Measurements from ENCODE around the gene RUNDC1. TPM values are rescaled to one million over a fixed set of nuclear protein-coding genes. Genes with fewer than 3 reads are reported as not detected.

Gene RUNDC1
- total and polyA plus RNA-seq, 2 of the 8 experiments (the other 6 are each of a cell fraction or from before 2014, with no cell fraction given) = 7.9 to 11.9 TPM

- Histone ChIP-seq H3K4me2 (ENCODE audit: insufficient read depth in 1 of 2, low read depth in 2 of 2, low read length in 2 of 2) (no peak overlapping the region), H3K18ac (ENCODE audit: extremely low read depth, low read length) (no peak overlapping the region), H2BK20ac (ENCODE audit: low read length) (no peak overlapping the region), H2BK15ac (ENCODE audit: low read length) (peak overlapping the region; percentile 78), H4K5ac (ENCODE audit: insufficient read length, low read depth, low read length) (no peak overlapping the region), H4K20me1 (replicated peaks in 1 of 2; ENCODE audit: control insufficient read depth in 1 of 2, insufficient read depth in 2 of 2, low read length in 2 of 2) (peaks cover 8% of the 10 kb centered on the region in 2 experiments), H4K8ac (ENCODE audit: extremely low read depth, insufficient read depth, low read length) (peak overlapping the region; percentile 80; the same call in 1 of the 2 replicates), H3K23ac (ENCODE audit: insufficient read length) (no peak overlapping the region), H3K14ac (ENCODE audit: insufficient read length) (no peak overlapping the region), H3K56ac (replicated peaks; ENCODE audit: insufficient read length, low read depth, low read length) (no peak overlapping the region), H3K79me2 (ENCODE audit: control insufficient read depth in 1 of 2, insufficient read depth in 2 of 2, low read length in 2 of 2) (peaks cover 0 to 6% of the 10 kb centered on the region in 2 experiments; a peak in 1 of 4 replicates), H3K23me2 (ENCODE audit: low read depth, low read length) (no peaks in the 10 kb centered on the region; the same call in 1 of the 2 replicates), H3K27me3 (replicated peaks in 1 of 4; ENCODE audit: control insufficient read depth in 3 of 4, extremely low read depth in 1 of 4, insufficient read depth in 3 of 4, low read length in 3 of 4) (no peaks in the 10 kb centered on the region), H3K4me1 (replicated peaks in 1 of 4; ENCODE audit: control insufficient read depth in 3 of 4, insufficient read depth in 4 of 4, low read length in 3 of 4) (peaks cover 2 to 9% (median 4%) of the 10 kb centered on the region in 4 experiments; a peak in 6 of 7 replicates), H2BK12ac (ENCODE audit: low read depth, low read length) (0 out of 2 replicates have a peak overlapping the region, but pooled peaks have one; percentile 27), H2BK120ac (replicated peaks; ENCODE audit: low read depth, low read length) (no peak overlapping the region), H3K4me3 (ENCODE audit: extremely low read depth in 1 of 4, insufficient read depth in 2 of 4, low read depth in 3 of 4, low read length in 4 of 4) (no peak overlapping the region), H2BK5ac (ENCODE audit: low read depth, low read length) (peak overlapping the region; percentile 44; the same call in 1 of the 2 replicates), H4K91ac (replicated peaks; ENCODE audit: insufficient read length, low read length) (no peak overlapping the region), H3K9me3 (ENCODE audit: insufficient read depth in 2 of 2, low read depth in 1 of 2, low read length in 1 of 2) (no peaks in the 10 kb centered on the region), H3K9ac (replicated peaks in 1 of 4; ENCODE audit: extremely low read depth in 1 of 4, low read depth in 3 of 4, low read length in 3 of 4) (no peak overlapping the region), H3K27ac (ENCODE audit: low read depth, low read length) (no peak overlapping the region), H2AFZ (ENCODE audit: low read length) (no peak overlapping the region), H3K4ac (replicated peaks; ENCODE audit: insufficient read length, low read depth, low read length) (no peak overlapping the region), H2AK5ac (ENCODE audit: low read depth, low read length) (no peak overlapping the region), H3K79me1 (ENCODE audit: low read depth, low read length) (peaks cover 10% of the 10 kb centered on the region; the same call in 1 of the 2 replicates), H3K36me3 (ENCODE audit: control insufficient read depth in 2 of 4, insufficient read depth in 4 of 4, low read length in 3 of 4) (peaks cover 6 to 27% (median 9%) of the 10 kb centered on the region in 4 experiments; a peak in 7 of 8 replicates)
- no peak for TF ChIP-seq TEAD4 (IDR thresholded peaks at IDR 0.05; ENCODE audit: low read depth, low read length)
- TF ChIP-seq CTCF (IDR thresholded peaks at IDR 0.05; ENCODE audit: control extremely low read depth in 1 of 3, insufficient read depth in 1 of 3, low read depth in 1 of 3, low read length in 3 of 3) = no peak
- no peak for TF ChIP-seq TBP (IDR thresholded peaks at IDR 0.05; ENCODE audit: low read depth, low read length)
- TF ChIP-seq CREB1 (IDR thresholded peaks at IDR 0.05) = no peak
- TF ChIP-seq TCF12 (IDR thresholded peaks at IDR 0.05; ENCODE audit: low read depth, low read length) = no peak
- DNase-seq (ENCODE audit: low read depth in 1 of 2, low spot score in 2 of 2) (no peak), FAIRE-seq (no peak)
- ChIA-PET POLR2A (ENCODE audit: partially characterized antibody) (interaction anchor here (0.9 to 7.5 kb wide), 10 partner anchors 8 to 335 kb away, joined by 3 to 104 read pairs (median 4); partner anchors contain the start of genes IFI35, RPL27 and VAT1), CTCF (ENCODE audit: partially characterized antibody) (interaction anchor here (0.6 to 1.2 kb wide), 3 partner anchors 10 to 159 kb away, joined by 3 to 5 read pairs (median 3); partner anchors contain the start of gene RPL27)
- WGBS, 2 experiments (ENCODE audit: extremely low coverage in 1 of 2, insufficient coverage in 1 of 2, insufficient read length in 1 of 2, insufficient replicate concordance in 2 of 2, low coverage in 1 of 2, low lambda C conversion rate in 2 of 2, missing lambda C conversion rate in 1 of 2) = 94% methylated on average over 8 of the region's 8 CpGs; no CpG with 5 or more reads in 1 of the 2 experiments
These were observed 32.9 kb downstream of the RUNDC1 start for GRCh38 chr17:43013296-43013695.
